Measurements from ENCODE around the gene ADARB1.
A peak's percentile ranks its signal among the peaks of the same experiment; 100 is the strongest.

ADARB1 gene

GRCh38 chr21:45097827-45098387 is 23.5 kb downstream of the ADARB1 start:
- no peak for DNase-seq

- peak; percentile 26 for DNase-seq
Measured at GRCh38 chr21:45098867-45099266, 24.5 kb downstream of the ADARB1 start.

- DNase-seq, result no peak
Measured at GRCh38 chr21:45099571-45099970, 25.2 kb downstream of the ADARB1 start.

GRCh38 chr21:45100866-45101265 is 26.5 kb downstream of the ADARB1 start:
- no peak for DNase-seq

GRCh38 chr21:45102391-45102932 is 28.1 kb downstream of the ADARB1 start:
- DNase-seq, result peak; percentile 80

- DNase-seq, result no peak
Measured at GRCh38 chr21:45103971-45104520, 29.7 kb downstream of the ADARB1 start.

- no peak for DNase-seq
Measured at GRCh38 chr21:45104560-45104959, 30.2 kb downstream of the ADARB1 start.

GRCh38 chr21:45105906-45106485 is 31.6 kb downstream of the ADARB1 start:
- no peak for DNase-seq

- DNase-seq, result no peak
Measured at GRCh38 chr21:45108034-45108790, 33.8 kb downstream of the ADARB1 start.

GRCh38 chr21:45108808-45109781 is 34.7 kb downstream of the ADARB1 start:
- DNase-seq, result no peak

- DNase-seq, result peak; percentile 35
Measured at GRCh38 chr21:45109831-45110492, 35.6 kb downstream of the ADARB1 start.

GRCh38 chr21:45110873-45111624 is 36.7 kb downstream of the ADARB1 start:
- DNase-seq, result no peak

GRCh38 chr21:45111703-45112102 is 37.3 kb downstream of the ADARB1 start:
- DNase-seq, result no peak

GRCh38 chr21:45112371-45112770 is 38.0 kb downstream of the ADARB1 start:
- DNase-seq, result no peak

GRCh38 chr21:45113543-45113942 is 39.2 kb downstream of the ADARB1 start:
- DNase-seq, result no peak

GRCh38 chr21:45114072-45114471 is 39.7 kb downstream of the ADARB1 start:
- DNase-seq, result no peak

- DNase-seq, result no peak
Measured at GRCh38 chr21:45114475-45114874, 40.1 kb downstream of the ADARB1 start.

- no peak for DNase-seq
Measured at GRCh38 chr21:45115141-45115540, 40.8 kb downstream of the ADARB1 start.

GRCh38 chr21:45116066-45116465 is 41.7 kb downstream of the ADARB1 start:
- DNase-seq, result no peak

- no peak for DNase-seq
Measured at GRCh38 chr21:45117314-45117713, 42.9 kb downstream of the ADARB1 start.

- DNase-seq, result no peak
Measured at GRCh38 chr21:45118099-45118498, 43.7 kb downstream of the ADARB1 start.
